NCI-H1092 treated with DMSO at 0.1 percent for 48 hours (cell line): ENCODE results near the gene OSTN.
"Not testable (repeated sequence)": the region's sequence is repeated elsewhere in the genome, so short reads cannot be mapped to it uniquely, and the experiment has no call there.

Source experiments
- DNase-seq: peaks from one replicate; lab custom pipeline; 2025; lab: John Stamatoyannopoulos, UW

Gene OSTN, protein sequence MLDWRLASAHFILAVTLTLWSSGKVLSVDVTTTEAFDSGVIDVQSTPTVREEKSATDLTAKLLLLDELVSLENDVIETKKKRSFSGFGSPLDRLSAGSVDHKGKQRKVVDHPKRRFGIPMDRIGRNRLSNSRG

DNA sequence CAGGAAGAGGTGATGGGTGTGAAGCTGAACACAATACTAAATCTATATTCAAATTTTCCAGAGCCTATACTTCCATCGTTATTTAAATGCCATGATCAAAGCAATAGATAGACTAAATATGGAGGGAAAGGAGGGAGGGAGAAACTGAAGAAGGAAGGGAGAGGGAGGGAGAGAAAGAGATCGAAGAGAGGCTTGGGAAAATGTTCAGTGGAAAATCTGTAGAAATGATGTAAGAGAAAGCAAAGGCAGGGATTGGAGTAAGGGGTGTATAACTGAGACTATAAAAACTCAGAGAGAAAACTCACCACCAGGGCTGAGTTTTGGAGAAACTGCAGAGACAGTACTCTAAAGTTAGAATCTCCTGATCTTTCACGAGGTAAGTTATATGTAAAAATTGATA lies at the start of gene OSTN:
Gene OSTN (plus strand): TSS at position 310 of the 400 bp plus-strand sequence. CDS start 13,292 bp downstream, outside the sequence.
- no peak for DNase-seq

DNA sequence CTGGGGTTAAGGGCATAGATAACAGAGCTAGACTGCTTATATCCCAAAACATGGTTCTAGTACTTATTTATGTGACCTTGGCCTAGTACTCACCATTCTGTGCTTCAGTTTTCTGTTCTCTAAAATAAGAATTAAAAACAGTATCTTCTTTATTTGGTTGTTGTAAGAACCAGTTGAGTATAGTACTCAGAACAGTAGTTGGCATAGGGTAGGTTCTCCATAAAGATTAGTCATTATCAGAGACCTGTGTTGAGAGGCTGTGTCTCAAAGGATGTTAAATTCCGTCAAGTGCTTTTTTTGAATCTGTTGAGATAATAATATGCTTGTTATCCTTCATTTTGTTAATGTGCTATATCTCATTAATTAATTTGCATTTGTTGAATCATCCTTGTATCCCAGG lies 47.4 kb upstream of the OSTN start:
- no peak for DNase-seq

DNA sequence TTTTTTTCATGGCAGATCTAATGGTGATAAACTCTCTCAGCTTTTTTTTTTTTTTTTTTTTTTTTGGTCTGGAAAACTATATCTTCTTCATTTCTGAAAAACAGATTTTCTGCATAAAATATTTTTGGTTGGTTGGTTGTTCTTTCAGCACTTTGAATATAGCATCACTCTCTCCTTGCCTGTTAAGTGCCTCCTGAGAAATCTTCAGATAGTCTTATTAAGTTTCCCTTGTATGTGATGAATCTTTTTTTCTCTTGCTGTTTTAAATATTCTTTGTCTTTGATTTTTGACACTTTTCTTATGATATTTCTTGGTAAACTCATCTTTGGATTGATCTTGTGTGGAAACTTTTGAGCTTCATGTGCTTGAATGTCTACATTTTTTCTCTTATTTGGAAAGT lies 44.2 kb upstream of the OSTN start:
- no peak for DNase-seq

DNA sequence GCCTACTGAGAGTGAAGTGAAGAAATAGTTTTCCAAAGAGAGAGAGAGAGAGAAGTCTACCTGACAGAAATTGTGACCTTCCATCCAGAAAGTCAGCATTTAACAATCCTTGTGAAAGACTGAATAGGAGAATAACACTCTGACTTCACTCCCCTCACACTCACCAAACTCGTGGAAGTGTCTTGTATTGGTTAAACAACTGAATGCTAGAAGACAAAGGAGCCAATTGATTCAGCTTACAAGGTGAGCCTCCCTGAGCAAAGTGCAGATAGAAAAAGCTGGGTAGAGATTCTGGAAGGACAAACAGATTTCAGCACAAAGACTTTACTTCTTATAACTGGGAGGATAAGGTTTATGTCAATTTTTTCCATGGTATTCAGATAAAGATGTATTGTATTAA lies 40.8 kb upstream of the OSTN start:
- DNase-seq, result no peak

- no peak for DNase-seq
Measured at GRCh38 chr3:191158815-191159214, 40.2 kb upstream of the OSTN start.

- no peak for DNase-seq
Measured at GRCh38 chr3:191165802-191166201, 33.2 kb upstream of the OSTN start.

DNA sequence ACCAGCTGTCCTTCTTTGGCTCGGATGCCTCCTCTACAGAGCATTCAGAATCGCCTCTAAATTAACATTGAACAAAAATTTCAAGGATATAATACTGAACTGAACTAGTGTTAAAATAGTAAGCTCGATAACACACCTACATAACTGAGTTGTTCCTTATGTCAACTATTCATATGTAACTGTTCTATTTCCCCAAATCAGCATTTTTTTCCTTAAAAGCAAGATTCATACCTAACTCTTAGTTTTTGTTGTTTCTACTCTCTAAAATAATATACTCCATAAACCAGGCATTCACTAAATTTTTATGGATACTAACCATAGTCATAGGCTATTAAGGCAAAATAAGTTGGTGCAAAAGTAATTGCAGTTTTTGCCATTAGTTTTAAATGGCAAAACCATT lies 32.7 kb upstream of the OSTN start:
- no peak for DNase-seq

DNA sequence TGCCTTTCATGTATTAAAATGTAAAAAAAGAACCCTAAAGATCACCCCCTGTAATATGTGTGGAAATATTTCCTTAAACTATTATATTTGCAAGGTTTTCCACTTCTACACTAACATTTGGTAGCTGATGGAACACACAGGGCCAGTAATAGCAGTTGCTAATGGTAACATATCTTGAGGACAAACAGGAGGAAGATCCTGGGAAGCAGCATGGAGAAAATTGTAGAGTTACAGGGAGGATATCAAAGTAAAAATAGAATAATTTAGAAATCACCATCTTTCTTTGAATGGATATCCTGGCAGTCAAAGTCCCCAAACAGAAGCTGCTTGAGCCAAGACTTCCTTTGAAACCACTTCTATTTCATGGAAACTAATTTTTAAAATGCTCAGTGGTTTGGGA lies 29.5 kb upstream of the OSTN start:
- DNase-seq, result no peak

- DNase-seq, result no peak
Measured at GRCh38 chr3:191170097-191170496, 28.9 kb upstream of the OSTN start.

DNA sequence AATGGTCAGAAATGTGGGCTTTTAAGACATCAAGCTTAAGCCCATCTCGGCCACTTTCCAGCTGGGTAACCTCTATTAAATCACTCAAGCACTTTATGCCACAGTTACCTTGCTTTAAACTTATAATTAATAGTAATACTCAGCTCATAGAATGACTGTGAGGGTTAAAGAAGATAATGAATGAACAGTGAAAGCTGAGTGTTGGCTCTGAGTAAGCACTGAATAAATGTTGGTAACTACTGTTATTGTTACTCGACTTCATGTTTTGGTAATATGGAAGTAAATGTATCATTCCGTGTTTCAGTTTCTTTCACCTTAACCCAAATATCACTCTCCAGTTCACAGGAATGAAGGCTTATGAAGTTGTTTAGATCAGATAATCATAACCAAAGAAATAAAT lies 23.9 kb upstream of the OSTN start:
- no peak for DNase-seq

DNA sequence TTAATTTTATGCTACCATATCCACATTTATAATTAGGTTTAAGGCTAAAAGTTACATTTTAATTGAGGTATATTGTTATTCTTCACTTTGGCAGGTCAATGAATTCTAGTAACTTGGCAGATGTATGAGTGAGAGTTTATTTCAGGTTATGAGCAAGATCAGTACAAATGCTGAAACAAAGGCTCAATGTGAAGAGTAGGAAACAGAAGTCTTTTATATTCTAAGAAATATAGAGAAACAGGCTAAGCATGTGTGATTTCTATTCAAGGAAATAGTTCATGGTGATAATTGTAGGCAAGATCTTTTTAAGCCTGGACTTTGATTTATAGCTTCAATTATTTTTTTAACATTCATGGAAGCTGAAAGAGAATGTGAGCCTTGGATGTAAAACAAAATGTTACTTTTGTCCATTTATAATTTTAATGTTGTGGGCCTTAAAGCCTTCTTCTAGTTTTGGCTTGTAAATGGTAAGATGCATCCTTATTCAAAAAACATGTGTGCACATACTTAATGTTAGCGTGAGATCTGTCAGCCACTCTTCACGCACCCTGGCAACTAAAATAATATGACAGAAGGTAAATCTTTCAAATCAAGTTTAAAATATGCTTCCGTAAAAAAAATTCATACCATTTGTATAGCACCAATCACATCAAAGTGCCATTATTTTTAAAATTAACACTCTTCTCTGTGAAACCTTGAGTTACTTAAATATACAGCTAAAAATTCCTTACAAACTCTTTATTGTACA lies 22.8 kb upstream of the OSTN start:
- DNase-seq, result no peak

- not testable (repeated sequence) for DNase-seq
Measured at GRCh38 chr3:191185382-191185781, 13.7 kb upstream of the OSTN start.

DNA sequence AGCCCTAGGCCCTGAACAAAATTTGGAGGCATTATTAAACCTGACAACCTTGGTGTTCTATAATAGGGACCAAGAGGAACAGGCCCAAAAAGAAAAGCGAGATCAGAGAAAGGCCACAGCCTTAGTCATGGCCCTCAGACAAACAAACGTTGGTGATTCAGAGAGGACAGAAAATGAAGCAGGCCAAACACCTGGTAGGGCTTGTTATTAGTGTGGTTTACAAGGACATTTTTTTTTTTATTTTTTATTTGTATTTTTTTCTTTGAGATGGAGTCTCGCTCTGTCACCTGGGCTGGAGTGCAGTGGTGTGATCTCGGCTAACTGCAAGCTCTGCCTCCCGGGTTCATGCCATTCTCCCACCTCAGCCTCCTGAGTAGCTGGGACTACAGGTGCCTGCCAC lies 10.8 kb upstream of the OSTN start:
- not testable (repeated sequence) for DNase-seq

GRCh38 chr3:191192270-191192669 lies 6.8 kb upstream of the OSTN start:
- not testable (repeated sequence) for DNase-seq

DNA sequence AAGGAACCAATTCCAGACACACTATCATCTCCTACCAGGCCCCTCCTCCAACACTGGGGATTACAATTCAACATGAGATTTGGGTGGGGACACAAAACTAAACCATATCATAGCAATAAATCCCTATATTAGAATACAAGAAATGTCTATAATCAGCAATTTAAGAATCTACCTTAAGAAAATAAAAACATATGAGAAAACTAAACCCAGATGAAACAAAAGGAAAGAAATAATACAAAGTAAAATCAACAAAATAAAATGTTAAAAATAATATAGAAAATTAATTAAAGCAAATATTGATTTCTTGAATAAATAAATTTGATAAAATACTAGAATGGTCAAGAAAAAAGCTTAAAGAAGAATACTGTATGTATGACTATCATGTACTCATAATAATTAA lies 6.1 kb upstream of the OSTN start:
- no peak for DNase-seq

GRCh38 chr3:191197761-191198306 lies 1.2 kb upstream of the OSTN start:
- DNase-seq, result no peak

GRCh38 chr3:191198480-191198879 lies 561 bp upstream of the OSTN start:
- DNase-seq, result no peak

DNA sequence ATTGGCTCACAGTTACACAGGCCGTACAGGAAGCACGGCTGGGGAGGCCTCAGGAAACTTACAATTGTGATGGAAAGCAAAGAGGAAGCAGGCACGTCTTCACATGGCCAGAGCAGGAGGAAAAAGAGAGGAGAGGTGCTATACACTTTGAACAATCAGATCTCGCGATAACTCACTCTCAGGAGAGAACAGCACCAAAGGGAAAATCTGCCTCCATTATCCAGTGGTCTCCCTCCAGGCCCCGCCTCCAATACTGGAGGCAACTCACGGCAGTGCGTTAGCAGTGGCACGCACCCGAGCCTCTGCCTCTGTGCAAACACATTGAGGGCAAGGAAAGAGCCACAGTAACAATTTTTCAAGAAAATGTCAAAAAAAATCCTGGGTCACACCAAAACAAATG lies 11.0 kb downstream of the OSTN start:
- no peak for DNase-seq

DNA sequence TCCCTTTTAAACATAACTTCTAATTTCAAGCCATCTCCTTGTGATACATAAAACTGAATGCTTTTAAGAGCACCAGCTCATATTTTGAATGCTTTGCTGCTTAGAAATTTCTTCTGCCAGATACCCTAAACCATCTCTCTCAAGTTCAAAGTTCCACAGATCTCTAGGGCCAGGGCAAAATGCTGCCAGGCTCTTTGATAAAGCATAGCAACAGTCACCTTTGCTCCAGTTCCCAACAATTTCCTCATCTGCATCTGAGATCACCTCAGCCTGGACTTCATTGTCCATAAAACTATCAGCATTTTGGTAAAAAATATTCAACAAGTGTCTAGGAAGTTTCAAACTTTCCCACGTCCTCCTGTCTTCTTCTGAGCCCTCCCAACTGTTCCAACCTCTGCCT lies 17.5 kb downstream of the OSTN start:
- no peak for DNase-seq

DNA sequence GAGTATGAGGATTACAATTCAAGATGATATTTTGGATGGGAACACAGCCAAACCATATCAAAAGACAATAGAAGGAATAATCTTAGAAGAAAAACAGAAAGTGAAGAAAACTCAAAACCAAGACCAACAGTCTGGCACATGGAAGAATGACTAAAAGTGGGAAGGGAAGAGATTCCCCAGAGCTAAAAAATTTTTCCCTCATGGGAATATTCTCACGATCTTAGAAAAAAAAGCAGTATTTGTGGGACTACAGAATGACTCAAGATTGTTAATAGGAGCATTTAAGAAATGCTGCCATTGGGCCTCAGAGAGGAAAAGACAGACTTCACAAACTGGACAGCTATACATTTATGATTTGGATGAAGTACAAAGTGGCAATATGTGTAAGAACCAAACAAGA lies 18.3 kb downstream of the OSTN start:
- no peak for DNase-seq

GRCh38 chr3:191220908-191221307 lies 21.9 kb downstream of the OSTN start:
- DNase-seq, result no peak

DNA sequence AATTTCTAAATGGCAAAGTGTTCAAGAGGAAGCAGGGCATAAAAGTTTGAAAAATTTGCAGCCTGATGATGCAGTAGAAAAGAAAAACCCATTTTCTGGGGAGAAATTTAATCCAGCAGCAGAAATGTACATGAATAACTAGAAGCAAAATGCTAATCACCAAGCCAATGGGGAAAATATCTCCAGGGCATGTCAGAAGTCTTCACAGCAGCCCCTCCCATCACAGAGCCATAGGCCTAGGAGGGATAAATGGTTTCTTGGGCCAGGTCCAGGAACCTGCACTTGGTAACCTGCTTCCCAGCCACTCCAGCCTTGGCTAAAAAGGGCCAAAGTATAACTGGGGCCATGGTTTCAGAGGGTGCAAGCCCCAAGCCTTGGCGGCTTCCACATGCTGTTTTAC lies 22.6 kb downstream of the OSTN start:
- no peak for DNase-seq

DNA sequence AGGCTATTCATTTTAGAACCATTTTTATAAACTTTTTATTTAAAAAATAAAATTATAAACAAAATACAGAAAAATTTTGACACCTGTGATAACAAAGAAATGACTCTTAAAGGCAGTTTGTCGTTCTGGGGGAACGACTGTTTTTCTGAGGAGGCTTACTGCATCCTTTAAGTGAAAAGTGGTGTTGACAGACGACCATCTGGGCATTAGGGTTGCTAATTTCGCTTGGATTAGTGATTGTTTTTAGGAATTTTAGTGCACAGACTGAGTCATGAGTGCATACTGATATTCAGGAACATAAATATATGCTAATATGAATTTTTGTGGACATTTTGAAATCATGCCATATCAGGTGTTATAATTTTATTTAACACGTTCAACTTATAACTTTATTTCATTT lies 28.5 kb downstream of the OSTN start:
- DNase-seq, result no peak

- no peak for DNase-seq
Measured at GRCh38 chr3:191234216-191234615, 35.2 kb downstream of the OSTN start.
